H1 (cell line): Measurements from ENCODE around the gene RAB24. TPM values are rescaled to one million over a fixed set of nuclear protein-coding genes. Genes with fewer than 3 reads are reported as not detected.

ENCODE experiments used
- CTCF ChIA-PET: fragments of 300-600 bp; sonication (Branson Sonifier 250); formaldehyde crosslinking; loops from one replicate; lab custom pipeline; 2021; ENCODE audit not compliant: partially characterized antibody; lab: Charles Lee
- POLR2A ChIA-PET: fragments of 300-600 bp; sonication (Branson Sonifier 250); formaldehyde crosslinking; loops from one replicate; lab custom pipeline; 2021; ENCODE audit warnings: inconsistent platforms; ENCODE audit not compliant: partially characterized antibody; lab: Charles Lee
- DNase-seq, 2 experiments: peaks; one replicate each; pipeline versions ENCODE4 v3.0.0 to v3.0.0-alpha.2; 2010 to 2022; ENCODE audit warnings: low spot score in 2 of 2, low read depth in 1 of 2, mixed read lengths in 1 of 2
- FAIRE-seq: peaks from 2 replicates; lab custom pipeline; 2011; peaks lifted over from hg19 to GRCh38; lab: Jason Lieb, UNC
- H2AFZ ChIP-seq: 2 replicates; pipeline ENCODE4 v1.8.1; 2012; ENCODE audit warnings: low read length, inconsistent platforms
- H2AK5ac ChIP-seq: 2 replicates; pipeline ENCODE4 v1.6.1; 2013; ENCODE audit warnings: low read depth, low read length
- H2BK120ac ChIP-seq: replicated peaks from 2 replicates; pipeline ENCODE3; 2013; ENCODE audit warnings: low read depth, low read length, inconsistent platforms
- H2BK12ac ChIP-seq: 2 replicates; pipeline ENCODE4 v1.6.1; 2013; ENCODE audit warnings: low read depth, low read length
- H2BK15ac ChIP-seq: 2 replicates; pipeline ENCODE4 v1.6.1; 2013; ENCODE audit warnings: low read length
- H2BK20ac ChIP-seq: 2 replicates; pipeline ENCODE4 v1.6.1; 2013; ENCODE audit warnings: low read length
- H2BK5ac ChIP-seq: 2 replicates; pipeline ENCODE4 v1.6.1; 2013; ENCODE audit warnings: low read depth, low read length
- H3K14ac ChIP-seq: 2 replicates; pipeline ENCODE4 v1.6.1; 2013; ENCODE audit warnings: inconsistent platforms; ENCODE audit not compliant: insufficient read length
- H3K18ac ChIP-seq: 2 replicates; pipeline ENCODE4 v1.6.1; 2013; ENCODE audit warnings: low read length; ENCODE audit errors: extremely low read depth
- H3K23ac ChIP-seq: 2 replicates; pipeline ENCODE4 v1.6.1; 2013; ENCODE audit warnings: inconsistent platforms; ENCODE audit not compliant: insufficient read length
- H3K23me2 ChIP-seq: 2 replicates; pipeline ENCODE4 v1.6.1; 2013; ENCODE audit warnings: low read depth, low read length
- H3K27ac ChIP-seq: 2 replicates; pipeline ENCODE4 v1.6.1; 2011; ENCODE audit warnings: low read depth, low read length, inconsistent platforms
- H3K27me3 ChIP-seq, 4 experiments: replicated peaks in 1 of 4; 1 replicate in 1 of 4; 2 replicates in 3 of 4; pipeline versions ENCODE4 v1.6.1 to v1.8.1; 2011 to 2013; ENCODE audit warnings: low read length in 3 of 4, mild to moderate bottlenecking in 3 of 4, inconsistent platforms in 2 of 4, mixed read lengths in 2 of 4, moderate library complexity in 1 of 4; ENCODE audit not compliant: control insufficient read depth in 3 of 4, insufficient read depth in 3 of 4; ENCODE audit errors: extremely low read depth in 1 of 4
- H3K36me3 ChIP-seq, 4 experiments: 2 replicates each; pipeline versions ENCODE4 v1.6.1 to v1.8.1; 2011 to 2013; ENCODE audit warnings: mild to moderate bottlenecking in 4 of 4, low read length in 3 of 4, moderate library complexity in 2 of 4, control low read depth in 1 of 4, inconsistent platforms in 1 of 4; ENCODE audit not compliant: insufficient read depth in 4 of 4, control insufficient read depth in 2 of 4
- H3K4ac ChIP-seq: replicated peaks from 2 replicates; pipeline ENCODE3; 2013; ENCODE audit warnings: low read length, low read depth, mixed read lengths, inconsistent platforms; ENCODE audit not compliant: insufficient read length
- H3K4me1 ChIP-seq, 4 experiments: replicated peaks in 1 of 4; 1 replicate in 1 of 4; 2 replicates in 3 of 4; pipeline versions ENCODE4 v1.6.1 to v1.8.1; 2011 to 2013; ENCODE audit warnings: low read length in 3 of 4, inconsistent platforms in 2 of 4, mixed read lengths in 1 of 4; ENCODE audit not compliant: insufficient read depth in 4 of 4, control insufficient read depth in 3 of 4
- H3K4me2 ChIP-seq, 2 experiments: 2 replicates each; pipeline versions ENCODE4 v1.6.1 to v1.8.1; 2011 to 2013; ENCODE audit warnings: low read depth in 2 of 2, low read length in 2 of 2, control low read depth in 1 of 2, inconsistent platforms in 1 of 2, mild to moderate bottlenecking in 1 of 2; ENCODE audit not compliant: insufficient read depth in 1 of 2
- H3K4me3 ChIP-seq, 4 experiments: fragments of 200-600, 300-600 bp in 1 of 4; sonication (generic), shearing (Covaris generic), sonication (Bioruptor Twin) in 1 of 4; 2 replicates each; pipeline versions ENCODE4 v1.5.1 to v1.8.1; 2011 to 2016; ENCODE audit warnings: low read length in 4 of 4, low read depth in 3 of 4, control low read depth in 2 of 4, inconsistent platforms in 2 of 4, mild to moderate bottlenecking in 2 of 4, mixed read lengths in 1 of 4, moderate library complexity in 1 of 4; ENCODE audit not compliant: insufficient read depth in 2 of 4; ENCODE audit errors: extremely low read depth in 1 of 4
- H3K56ac ChIP-seq: replicated peaks from 2 replicates; pipeline ENCODE3; 2013; ENCODE audit warnings: low read depth, mild to moderate bottlenecking, mixed read lengths, low read length, inconsistent platforms; ENCODE audit not compliant: insufficient read length
- H3K79me1 ChIP-seq: 2 replicates; pipeline ENCODE4 v1.6.1; 2013; ENCODE audit warnings: low read depth, low read length, control low read depth
- H3K79me2 ChIP-seq, 2 experiments: 2 replicates each; pipeline versions ENCODE4 v1.6.1 to v1.8.1; 2012 to 2013; ENCODE audit warnings: low read length in 2 of 2, mild to moderate bottlenecking in 2 of 2, inconsistent platforms in 1 of 2; ENCODE audit not compliant: insufficient read depth in 2 of 2, control insufficient read depth in 1 of 2
- H3K9ac ChIP-seq, 4 experiments: replicated peaks in 1 of 4; 1 replicate in 1 of 4; 2 replicates in 3 of 4; pipeline versions ENCODE4 v1.6.1 to v1.8.1; 2011 to 2013; ENCODE audit warnings: low read depth in 3 of 4, low read length in 3 of 4, control low read depth in 2 of 4, mild to moderate bottlenecking in 2 of 4, moderate library complexity in 2 of 4, inconsistent platforms in 1 of 4; ENCODE audit errors: extremely low read depth in 1 of 4
- H3K9me3 ChIP-seq, 2 experiments: 2 replicates each; pipeline versions ENCODE4 v1.6.1 to v1.8.1; 2012 to 2013; ENCODE audit warnings: mild to moderate bottlenecking in 2 of 2, moderate library complexity in 2 of 2, control low read depth in 1 of 2, inconsistent platforms in 1 of 2, low read depth in 1 of 2, low read length in 1 of 2, mixed read lengths in 1 of 2; ENCODE audit not compliant: insufficient read depth in 2 of 2
- H4K20me1 ChIP-seq, 2 experiments: replicated peaks in 1 of 2; 2 replicates each; pipeline versions ENCODE3 to v1.8.1; 2011 to 2013; ENCODE audit warnings: inconsistent platforms in 2 of 2, low read length in 2 of 2, mild to moderate bottlenecking in 1 of 2; ENCODE audit not compliant: insufficient read depth in 2 of 2, control insufficient read depth in 1 of 2
- H4K5ac ChIP-seq: 2 replicates; pipeline ENCODE4 v1.6.1; 2013; ENCODE audit warnings: low read length, low read depth, mixed read lengths, inconsistent platforms; ENCODE audit not compliant: insufficient read length
- H4K8ac ChIP-seq: 2 replicates; pipeline ENCODE4 v1.8.0; 2013; ENCODE audit warnings: mild to moderate bottlenecking, moderate library complexity, low read length, inconsistent platforms; ENCODE audit not compliant: insufficient read depth; ENCODE audit errors: extremely low read depth
- H4K91ac ChIP-seq: replicated peaks from 2 replicates; pipeline ENCODE3; 2013; ENCODE audit warnings: low read length, mixed read lengths, inconsistent platforms; ENCODE audit not compliant: insufficient read length
- BCL11A ChIP-seq, 2 experiments: IDR thresholded peaks; one replicate each; pipeline ENCODE4 v1.6.1; 2011; ENCODE audit warnings: low read depth in 2 of 2, low read length in 2 of 2, mild to moderate bottlenecking in 2 of 2
- CBX8 ChIP-seq: fragments of 300-800, 300-1000 bp; sonication (generic); IDR thresholded peaks from 2 replicates; pipeline ENCODE4 v1.7.1; 2016; ENCODE audit warnings: low read depth, low read length, borderline replicate concordance
- CHD2 ChIP-seq: IDR thresholded peaks from 2 replicates; pipeline ENCODE4 v1.6.1; 2012; ENCODE audit warnings: low read length, improper control_type of control experiment
- CREB1 ChIP-seq: IDR thresholded peaks from 2 replicates; pipeline ENCODE4 v1.6.1; 2012; ENCODE audit warnings: inconsistent platforms
- EP300 ChIP-seq, 2 experiments: IDR thresholded peaks; 1 replicate in 1 of 2; 2 replicates in 1 of 2; pipeline ENCODE4 v1.6.1; 2011 to 2012; ENCODE audit warnings: low read depth in 2 of 2, low read length in 2 of 2, mild to moderate bottlenecking in 2 of 2, borderline replicate concordance in 1 of 2, inconsistent platforms in 1 of 2, moderate library complexity in 1 of 2
- HDAC2 ChIP-seq, 2 experiments: fragments of 300-600 bp in 1 of 2; sonication (generic) in 1 of 2; IDR thresholded peaks; 2 replicates each; pipeline ENCODE4 v1.6.1; 2011 to 2012; ENCODE audit warnings: low read depth in 2 of 2, low read length in 2 of 2, mild to moderate bottlenecking in 2 of 2, moderate library complexity in 2 of 2, borderline replicate concordance in 1 of 2, inconsistent platforms in 1 of 2
- KDM1A ChIP-seq: fragments of 200-600, 300-600 bp; sonication (generic); IDR thresholded peaks from 2 replicates; pipeline ENCODE4 v1.7.1; 2016; ENCODE audit warnings: mild to moderate bottlenecking, low read length, borderline replicate concordance
- NANOG ChIP-seq: IDR thresholded peaks from 2 replicates; pipeline ENCODE4 v1.6.1; 2011; ENCODE audit warnings: low read length, low read depth, mild to moderate bottlenecking, inconsistent platforms; ENCODE audit not compliant: insufficient read depth, poor library complexity, severe bottlenecking
- RBBP5 ChIP-seq: IDR thresholded peaks from 2 replicates; pipeline ENCODE4 v1.7.1; 2012; ENCODE audit warnings: low read depth, mild to moderate bottlenecking, inconsistent platforms, low read length, moderate library complexity, borderline replicate concordance
- SP4 ChIP-seq: IDR thresholded peaks from 2 replicates; pipeline ENCODE4 v1.6.1; 2012; ENCODE audit warnings: low read length, inconsistent platforms
- SRF ChIP-seq: IDR thresholded peaks from 2 replicates; pipeline ENCODE4 v1.6.1; 2011; ENCODE audit warnings: mild to moderate bottlenecking, low read depth, low read length, moderate library complexity
- SUZ12 ChIP-seq: fragments of 200-600 bp; sonication (generic); IDR thresholded peaks from 2 replicates; pipeline ENCODE4 v1.6.1; 2012; ENCODE audit warnings: mild to moderate bottlenecking, inconsistent platforms, low read length, moderate library complexity, mixed read lengths
- TBP ChIP-seq: IDR thresholded peaks from 2 replicates; pipeline ENCODE4 v1.6.1; 2011; ENCODE audit warnings: low read depth, low read length, improper control_type of control experiment
- WGBS, 2 experiments: shearing (Covaris generic) in 1 of 2; methylation state at CpG; one replicate each; pipeline versions ENCODE4 v1.1.6 to v1.1.7; 2013 to 2015; ENCODE audit warnings: low lambda C conversion rate in 2 of 2, mixed read lengths in 2 of 2, inconsistent platforms in 1 of 2, low coverage in 1 of 2, missing lambda C conversion rate in 1 of 2; ENCODE audit not compliant: insufficient replicate concordance in 2 of 2, insufficient coverage in 1 of 2, insufficient read length in 1 of 2; ENCODE audit errors: extremely low coverage in 1 of 2, missing lambda C conversion rate in 1 of 2; 5-methylcytosine and 5-hydroxymethylcytosine counted together
- polyA plus RNA-seq, 7 experiments: library from polyadenylated mRNA; depleted of rRNA in 3 of 7; stranded (reverse) in 5 of 7; unstranded in 2 of 7; fragments of >200 nt in 5 of 7; fragments of 200-250 nt in 2 of 7; gene quantifications; 1 replicate in 5 of 7; 2 replicates in 1 of 7; 4 replicates in 1 of 7; pipeline versions ENCODE4 v1.2.1 to v1.2.3, GENCODE V29; 2011 to 2013; ENCODE audit warnings: missing spikeins in 2 of 7, mixed read lengths in 2 of 7
- total RNA-seq: library from RNA; stranded (reverse); fragmentation: NEBNext Ultra II Directional; extraction: Animal tissue kit (Norgen Biotek cat#: 25700); gene quantifications from 2 replicates; pipeline ENCODE4 v1.2.1, GENCODE V29; 2021

RAB24 gene
- total and polyA plus RNA-seq, 2 of the 8 experiments (the other 6 are each of a cell fraction or from before 2014, with no cell fraction given): 18.8 to 33.8 TPM

- Histone ChIP-seq H3K4me1 (peaks cover 3 to 19% (median 6%) of the 10 kb centered on the region in 4 experiments; a peak in 6 of 7 replicates), H2BK120ac (no peak overlapping the region), H3K23me2 (peaks cover 13% of the 10 kb centered on the region; the same call in 1 of the 2 replicates), H3K27me3 (no peaks in the 10 kb centered on the region), H3K79me2 (peaks cover 8 to 9% of the 10 kb centered on the region in 2 experiments), H3K79me1 (peaks cover 9% of the 10 kb centered on the region; the same call in 1 of the 2 replicates), H3K4ac (no peak overlapping the region), H3K23ac (no peak overlapping the region), H3K4me2 (no peak overlapping the region), H3K9me3 (no peaks in the 10 kb centered on the region), H2BK5ac (no peak overlapping the region), H3K27ac (no peak overlapping the region), H2BK15ac (no peak overlapping the region), H3K4me3 (no peak overlapping the region), H3K56ac (no peak overlapping the region), H3K9ac (no peak overlapping the region), H4K8ac (no peak overlapping the region), H3K18ac (no peak overlapping the region), H4K91ac (no peak overlapping the region), H2BK12ac (no peak overlapping the region), H2AK5ac (no peak overlapping the region)
- no peak for DNase-seq
- WGBS, 2 experiments: 85% methylated on average over 5 of the region's 9 CpGs; no CpG with 5 or more reads in 1 of the 2 experiments
- CTCF ChIA-PET: interaction anchor here (0.5 to 6.5 kb wide), 9 partner anchors 10 to 188 kb away, joined by 3 to 37 read pairs (median 3); no protein-coding TSS in a partner anchor
- POLR2A ChIA-PET: interaction anchor here (0.9 to 12.1 kb wide), 4 partner anchors 10 to 164 kb away, joined by 3 to 111 read pairs (median 5); partner anchors contain the start of gene NSD1
- TF ChIP-seq CREB1 (no peak), HDAC2 (IDR thresholded peaks at IDR 0.05; ENCODE audit: borderline replicate concordance in 1 of 2, low read depth in 2 of 2, low read length in 2 of 2) (no peak), SP4 (no peak), TBP (no peak), SUZ12 (no peak), CBX8 (no peak), BCL11A (IDR thresholded peaks at IDR 0.05; ENCODE audit: low read depth in 2 of 2, low read length in 2 of 2) (no peak), EP300 (IDR thresholded peaks at IDR 0.05; ENCODE audit: borderline replicate concordance in 1 of 2, low read depth in 2 of 2, low read length in 2 of 2) (no peak), NANOG (no peak), RBBP5 (no peak), CHD2 (no peak), SRF (no peak), KDM1A (no peak)
- TF ChIP-seq, all 59 proteins: peak for 0
- H3K36me3 ChIP-seq: peaks cover 7 to 28% (median 15%) of the 10 kb centered on the region in 4 experiments
- no peak overlapping the region for H3K14ac ChIP-seq
- H4K5ac ChIP-seq: no peak overlapping the region
- FAIRE-seq: no peak
- no peak overlapping the region for H2BK20ac ChIP-seq
- no peak overlapping the region for H2AFZ ChIP-seq
- peaks cover 9 to 19% of the 10 kb centered on the region in 2 experiments for H4K20me1 ChIP-seq
Observed at GRCh38 chr5:177299697-177300096, 3.8 kb downstream of the RAB24 start.
